H9 (cell line): ENCODE data around the gene PHACTR4. TPM values are rescaled to one million over a fixed set of nuclear protein-coding genes. Genes with fewer than 3 reads are reported as not detected.

ENCODE experiments used
- DNase-seq: peaks from one replicate; pipeline ENCODE4 v3.0.0-alpha.2; 2017
- H2AFZ ChIP-seq: one replicate; pipeline ENCODE4 v1.6.1; 2013; ENCODE audit warnings: mild to moderate bottlenecking, low read length, control low read depth, moderate library complexity
- H2AK5ac ChIP-seq: 2 replicates; pipeline ENCODE4 v1.6.1; 2013; ENCODE audit warnings: low read length, control low read depth, mixed read lengths; ENCODE audit not compliant: insufficient read length
- H2BK120ac ChIP-seq: one replicate; pipeline ENCODE4 v1.6.1; 2013; ENCODE audit warnings: low read depth, mild to moderate bottlenecking, low read length, control low read depth, inconsistent platforms; ENCODE audit not compliant: poor library complexity, severe bottlenecking
- H2BK12ac ChIP-seq: 2 replicates; pipeline ENCODE4 v1.6.1; 2013; ENCODE audit warnings: low read length, control low read depth, mixed read lengths, low read depth; ENCODE audit not compliant: insufficient read length
- H2BK15ac ChIP-seq: 2 replicates; pipeline ENCODE4 v1.6.1; 2013; ENCODE audit warnings: low read depth, low read length, control low read depth
- H2BK20ac ChIP-seq: one replicate; pipeline ENCODE4 v1.6.1; 2013; ENCODE audit warnings: low read depth, mild to moderate bottlenecking, low read length, control low read depth, inconsistent platforms; ENCODE audit not compliant: poor library complexity, severe bottlenecking
- H2BK5ac ChIP-seq: 2 replicates; pipeline ENCODE4 v1.6.1; 2013; ENCODE audit warnings: low read length, control low read depth, mixed read lengths; ENCODE audit not compliant: insufficient read length
- H3K14ac ChIP-seq: 2 replicates; pipeline ENCODE4 v1.6.1; 2013; ENCODE audit warnings: low read length, control low read depth; ENCODE audit not compliant: insufficient read depth
- H3K18ac ChIP-seq: 2 replicates; pipeline ENCODE4 v1.6.1; 2013; ENCODE audit warnings: low read depth, mild to moderate bottlenecking, mixed read lengths, low read length, control low read depth; ENCODE audit not compliant: insufficient read length
- H3K23ac ChIP-seq: 2 replicates; pipeline ENCODE4 v1.6.1; 2013; ENCODE audit warnings: low read length, control low read depth, mixed read lengths, low read depth; ENCODE audit not compliant: insufficient read length
- H3K23me2 ChIP-seq: 2 replicates; pipeline ENCODE4 v1.6.1; 2013; ENCODE audit warnings: low read depth, mild to moderate bottlenecking, mixed read lengths, low read length, control low read depth; ENCODE audit not compliant: insufficient read length, poor library complexity, severe bottlenecking
- H3K27ac ChIP-seq: 2 replicates; pipeline ENCODE4 v1.5.1; 2013; ENCODE audit warnings: low read length, control low read depth, mixed read lengths, low read depth; ENCODE audit not compliant: insufficient read length
- H3K27me3 ChIP-seq: 2 replicates; pipeline ENCODE4 v1.6.1; 2013; ENCODE audit warnings: low read length, control low read depth, inconsistent platforms; ENCODE audit not compliant: insufficient read depth
- H3K4ac ChIP-seq: 2 replicates; pipeline ENCODE4 v1.6.1; 2013; ENCODE audit warnings: low read depth, mild to moderate bottlenecking, control low read depth, inconsistent platforms, low read length, moderate library complexity
- H3K4me1 ChIP-seq: 2 replicates; pipeline ENCODE4 v1.6.1; 2013; ENCODE audit warnings: low read length, control low read depth, inconsistent platforms; ENCODE audit not compliant: insufficient read depth
- H3K4me2 ChIP-seq: 2 replicates; pipeline ENCODE4 v1.6.1; 2013; ENCODE audit warnings: low read length, control low read depth, mixed read lengths; ENCODE audit not compliant: insufficient read length, insufficient read depth
- H3K56ac ChIP-seq: 2 replicates; pipeline ENCODE4 v1.6.1; 2013; ENCODE audit warnings: low read depth, mild to moderate bottlenecking, mixed read lengths, low read length, control low read depth; ENCODE audit not compliant: insufficient read length
- H3K79me1 ChIP-seq: 2 replicates; pipeline ENCODE4 v1.6.1; 2013; ENCODE audit warnings: low read depth, mild to moderate bottlenecking, moderate library complexity, low read length, control low read depth, inconsistent platforms; ENCODE audit not compliant: insufficient read depth, poor library complexity, severe bottlenecking
- H3K79me2 ChIP-seq: 2 replicates; pipeline ENCODE4 v1.6.1; 2013; ENCODE audit warnings: low read length, control low read depth, inconsistent platforms; ENCODE audit not compliant: insufficient read depth
- H3K9ac ChIP-seq: 2 replicates; pipeline ENCODE4 v1.6.1; 2013; ENCODE audit warnings: low read length, control low read depth, mixed read lengths; ENCODE audit not compliant: insufficient read length; ENCODE audit errors: extremely low read depth
- H3K9me3 ChIP-seq: one replicate; pipeline ENCODE4 v1.6.1; 2013; ENCODE audit warnings: low read depth, low read length, inconsistent platforms; ENCODE audit not compliant: control insufficient read depth
- H3T11ph ChIP-seq: one replicate; pipeline ENCODE4 v1.6.1; 2013; ENCODE audit warnings: mild to moderate bottlenecking, low read length, control low read depth, inconsistent platforms
- H4K20me1 ChIP-seq: one replicate; pipeline ENCODE4 v1.6.1; 2013; ENCODE audit not compliant: control insufficient read depth, insufficient read length, insufficient read depth
- H4K5ac ChIP-seq: 2 replicates; pipeline ENCODE4 v1.6.1; 2013; ENCODE audit warnings: low read depth, mild to moderate bottlenecking, mixed read lengths, low read length, control low read depth; ENCODE audit not compliant: insufficient read length
- H4K8ac ChIP-seq: replicated peaks from 2 replicates; pipeline ENCODE4 v1.6.1; 2013; ENCODE audit warnings: low read length, control low read depth, mixed read lengths, low read depth; ENCODE audit not compliant: insufficient read length
- H4K91ac ChIP-seq: 2 replicates; pipeline ENCODE4 v1.6.1; 2013; ENCODE audit warnings: low read depth, mild to moderate bottlenecking, moderate library complexity, mixed read lengths, low read length, control low read depth; ENCODE audit not compliant: insufficient read length
- H3K27ac Mint-ChIP-seq, 3 experiments: 2 replicates in 2 of 3; 3 replicates in 1 of 3; pipeline ENCODE4 v1.8.0; 2020 to 2021; ENCODE audit warnings: mixed read lengths in 3 of 3, mild to moderate bottlenecking in 1 of 3, moderate library complexity in 1 of 3
- H3K27me3 Mint-ChIP-seq: 2 replicates; pipeline ENCODE4 v1.8.0; 2021; ENCODE audit warnings: low read depth, mild to moderate bottlenecking, moderate library complexity, mixed read lengths
- H3K36me3 Mint-ChIP-seq, 3 experiments: 2 replicates in 2 of 3; 3 replicates in 1 of 3; pipeline ENCODE4 v1.8.0; 2020 to 2021; ENCODE audit warnings: low read depth in 3 of 3, mixed read lengths in 3 of 3; ENCODE audit not compliant: insufficient read depth in 1 of 3
- H3K4me1 Mint-ChIP-seq, 2 experiments: 2 replicates each; pipeline ENCODE4 v1.8.0; 2020; ENCODE audit warnings: mixed read lengths in 2 of 2
- H3K4me3 Mint-ChIP-seq, 2 experiments: 2 replicates in 1 of 2; 3 replicates in 1 of 2; pipeline ENCODE4 v1.8.0; 2020 to 2021; ENCODE audit warnings: mild to moderate bottlenecking in 2 of 2, mixed read lengths in 2 of 2, moderate library complexity in 1 of 2
- H3K9me3 Mint-ChIP-seq, 2 experiments: 2 replicates in 1 of 2; 3 replicates in 1 of 2; pipeline ENCODE4 v1.8.0; 2020; ENCODE audit warnings: mild to moderate bottlenecking in 2 of 2, mixed read lengths in 2 of 2, moderate library complexity in 1 of 2
- CTCF ChIP-seq: fragments of 200-600 bp; sonication (generic); conservative IDR thresholded peaks from 3 replicates; pipeline ENCODE4 v1.8.0; 2021; ENCODE audit warnings: antibody characterized with exemption, mild to moderate bottlenecking
- WGBS: extraction: QIAGEN DNeasy Blood & Tissue Kit; methylation state at CpG from one replicate; pipeline ENCODE4 v1.1.7; 2013; ENCODE audit warnings: missing lambda C conversion rate, low lambda C conversion rate, mixed read lengths; ENCODE audit not compliant: insufficient read length; ENCODE audit errors: extremely low coverage; 5-methylcytosine and 5-hydroxymethylcytosine counted together
- total RNA-seq: library from RNA; stranded (reverse); gene quantifications from 2 replicates; pipeline ENCODE4 v1.2.1, GENCODE V29; 2021

Gene PHACTR4
- total RNA-seq, 1 experiment from 2014 or later, result 54.0 TPM

DNA sequence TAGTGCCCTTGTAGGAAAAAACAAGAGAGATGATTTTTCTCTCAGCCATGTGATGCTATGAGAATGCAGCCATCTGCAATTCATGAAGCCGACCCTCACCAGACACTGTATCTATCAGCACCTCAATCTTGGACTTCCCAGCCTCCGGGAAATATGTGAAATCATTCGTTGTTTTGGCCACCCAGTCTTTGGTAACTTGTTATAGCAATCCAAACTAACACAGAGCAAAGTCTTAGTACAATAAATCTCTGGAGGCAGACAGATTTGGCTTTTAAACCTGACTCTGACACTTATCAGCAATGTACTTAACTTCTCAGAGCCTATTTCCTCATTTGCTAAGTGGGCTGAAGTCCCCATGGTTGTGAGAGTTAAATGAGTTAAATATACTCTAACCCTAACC lies 45.8 kb upstream of the PHACTR4 start:
- H3K9me3 Mint-ChIP-seq, result no peaks in the 10 kb centered on the region

More for the DNA sequence above, 45.8 kb upstream of the PHACTR4 start:
- no CpG with 5 or more reads among the region's 3 CpGs for WGBS
- Mint-ChIP-seq H3K36me3 (no peaks in the 10 kb centered on the region), H3K4me3 (no peak overlapping the region), H3K27me3 (no peaks in the 10 kb centered on the region; the same call in 1 of the 2 replicates), H3K4me1 (no peaks in the 10 kb centered on the region), H3K27ac (no peak overlapping the region)
- Histone ChIP-seq H3K9ac (no peak overlapping the region), H3T11ph (no peak overlapping the region), H3K4me1 (no peaks in the 10 kb centered on the region), H2BK12ac (no peak overlapping the region), H2AK5ac (no peak overlapping the region), H3K23me2 (no peaks in the 10 kb centered on the region), H3K79me2 (no peaks in the 10 kb centered on the region), H2BK5ac (no peak overlapping the region), H4K20me1 (no peaks in the 10 kb centered on the region), H3K18ac (no peak overlapping the region), H3K9me3 (no peaks in the 10 kb centered on the region), H2AFZ (no peak overlapping the region), H2BK20ac (no peak overlapping the region), H3K23ac (no peak overlapping the region), H3K79me1 (no peaks in the 10 kb centered on the region), H3K27ac (no peak overlapping the region), H3K4ac (no peak overlapping the region), H3K56ac (no peak overlapping the region), H4K91ac (no peak overlapping the region), H3K27me3 (no peaks in the 10 kb centered on the region), H4K5ac (no peak overlapping the region), H3K14ac (no peak overlapping the region), H4K8ac (no peak overlapping the region), H3K4me2 (no peak overlapping the region), H2BK15ac (no peak overlapping the region), H2BK120ac (no peak overlapping the region)
- no peak for DNase-seq
- no peak for TF ChIP-seq CTCF
